LHCN-M2 (cell line): ENCODE data around the gene INSIG1. TPM values are rescaled to one million over a fixed set of nuclear protein-coding genes. Genes with fewer than 3 reads are reported as not detected.

ENCODE experiments used
- DNase-seq: peaks from one replicate; pipeline ENCODE4 v3.0.0-alpha.2; 2012; ENCODE audit warnings: low read depth
- polyA plus RNA-seq: library from polyadenylated mRNA; unstranded; fragments of >200 nt; gene quantifications from one replicate; pipeline ENCODE4 v1.2.1, GENCODE V29; 2012; ENCODE audit warnings: missing spikeins
- total RNA-seq: library from RNA; depleted of rRNA; stranded (reverse); fragments of >200 nt; gene quantifications from 2 replicates; pipeline ENCODE4 v1.2.3, GENCODE V29; 2014; rRNA removed

Gene INSIG1
- total RNA-seq: 84.6 and 105 TPM in 2 replicates
- 63.1 TPM for polyA plus RNA-seq

GRCh38 chr7:155297517-155298287, at the start of gene INSIG1:
INSIG1 (plus strand) TSS chr7:155297878; CDS start chr7:155298286, 408 bp downstream.
- peak; percentile 94 for DNase-seq

GRCh38 chr7:155248366-155248756, 49.3 kb upstream of the INSIG1 start:
- no peak for DNase-seq

GRCh38 chr7:155251831-155252230, 45.8 kb upstream of the INSIG1 start:
- no peak for DNase-seq

- no peak for DNase-seq
These were observed 45.2 kb upstream of the INSIG1 start for GRCh38 chr7:155252444-155252887.

- no peak for DNase-seq
These were observed 44.7 kb upstream of the INSIG1 start for GRCh38 chr7:155252892-155253501.

- no peak for DNase-seq
These were observed 43.7 kb upstream of the INSIG1 start for GRCh38 chr7:155254018-155254417.

GRCh38 chr7:155255071-155255470, 42.6 kb upstream of the INSIG1 start:
- no peak for DNase-seq

- DNase-seq: peak; percentile 19
These were observed 42.1 kb upstream of the INSIG1 start for GRCh38 chr7:155255621-155256020.

- no peak for DNase-seq
These were observed 41.5 kb upstream of the INSIG1 start for GRCh38 chr7:155256081-155256760.

- DNase-seq: no peak
These were observed 40.8 kb upstream of the INSIG1 start for GRCh38 chr7:155256761-155257481.

- peak; percentile 98 for DNase-seq
These were observed 40.0 kb upstream of the INSIG1 start for GRCh38 chr7:155257482-155258225.

- DNase-seq: peak; percentile 97
These were observed 39.5 kb upstream of the INSIG1 start for GRCh38 chr7:155258226-155258560.

GRCh38 chr7:155259866-155260497, 37.7 kb upstream of the INSIG1 start:
- DNase-seq: no peak

- DNase-seq: no peak
These were observed 37.2 kb upstream of the INSIG1 start for GRCh38 chr7:155260498-155260872.

- no peak for DNase-seq
These were observed 36.4 kb upstream of the INSIG1 start for GRCh38 chr7:155261031-155261985.

- DNase-seq: no peak
These were observed 35.6 kb upstream of the INSIG1 start for GRCh38 chr7:155262031-155262430.

- no peak for DNase-seq
These were observed 34.6 kb upstream of the INSIG1 start for GRCh38 chr7:155263051-155263450.

GRCh38 chr7:155263581-155264143, 34.0 kb upstream of the INSIG1 start:
- DNase-seq: no peak

GRCh38 chr7:155265144-155265543, 32.5 kb upstream of the INSIG1 start:
- no peak for DNase-seq
